Activated T-cell treated with anti-CD3 and anti-CD28 coated beads, Interleukin-2, amount 50 U/mL, for 4 hours (primary cell): ENCODE data around the gene C8A. TPM values are rescaled to one million over a fixed set of nuclear protein-coding genes. Genes with fewer than 3 reads are reported as not detected.

Experiments used
- ATAC-seq, 2 donors: fragments of 200-7000 bp; cut with Tn5 transposase; one replicate each; pipeline ENCODE4 v1.10.0; 2021
- DNase-seq: peaks from one replicate; pipeline ENCODE4 v3.0.0-alpha.2; 2020
- H3K27me3 Mint-ChIP-seq: one replicate; pipeline ENCODE4 v1.8.0; 2021; ENCODE audit warnings: low read depth, mixed read lengths
- H3K36me3 Mint-ChIP-seq: one replicate; pipeline ENCODE4 v1.8.0; 2022; ENCODE audit warnings: mixed read lengths; ENCODE audit not compliant: insufficient read depth
- H3K4me1 Mint-ChIP-seq: one replicate; pipeline ENCODE4 v1.8.0; 2021; ENCODE audit warnings: low read depth, mixed read lengths
- H3K4me3 Mint-ChIP-seq: one replicate; pipeline ENCODE4 v1.8.0; 2021; ENCODE audit warnings: mild to moderate bottlenecking, moderate library complexity, mixed read lengths
- H3K9me3 Mint-ChIP-seq: one replicate; pipeline ENCODE4 v1.8.0; 2021; ENCODE audit warnings: mixed read lengths
- total RNA-seq, 3 donors: library from RNA; stranded (reverse); gene quantifications; one replicate each; pipeline ENCODE4 v1.2.1, GENCODE V29; 2021

Gene C8A
- total RNA-seq, 3 donors from 2014 or later: not detected

DNA sequence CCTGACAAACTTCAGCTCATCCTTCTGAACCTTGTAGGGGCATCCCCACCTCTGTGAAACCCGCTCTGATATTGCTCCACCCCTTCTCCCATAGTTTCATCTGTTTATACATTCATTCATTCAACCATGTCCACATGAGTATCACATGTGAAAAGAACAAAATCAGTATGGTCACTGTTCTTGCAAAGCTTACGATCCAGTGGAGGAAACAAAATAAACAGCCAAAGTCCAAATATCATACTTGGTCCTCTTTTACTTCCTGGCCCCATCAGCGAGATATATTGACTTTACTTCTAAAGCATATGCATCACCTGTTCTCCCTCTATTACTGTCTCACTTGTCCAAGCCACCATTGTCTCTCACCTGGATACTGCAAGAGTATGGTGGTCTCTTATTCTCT lies 35.6 kb downstream of the C8A start:
- Mint-ChIP-seq H3K4me1 (no peaks in the 10 kb centered on the region), H3K27me3 (no peaks in the 10 kb centered on the region), H3K4me3 (no peak overlapping the region), H3K36me3 (no peaks in the 10 kb centered on the region), H3K9me3 (no peaks in the 10 kb centered on the region)
- DNase-seq: no peak
- ATAC-seq: no peak

- H3K4me3 Mint-ChIP-seq: no peak overlapping the region
- H3K4me1 Mint-ChIP-seq: no peaks in the 10 kb centered on the region
- no peaks in the 10 kb centered on the region for H3K36me3 Mint-ChIP-seq
- H3K27me3 Mint-ChIP-seq: peaks cover 2% of the 10 kb centered on the region
- no peak for ATAC-seq
- DNase-seq: no peak
- no peaks in the 10 kb centered on the region for H3K9me3 Mint-ChIP-seq
Measured at GRCh38 chr1:56894014-56894413, 39.4 kb downstream of the C8A start.

DNA sequence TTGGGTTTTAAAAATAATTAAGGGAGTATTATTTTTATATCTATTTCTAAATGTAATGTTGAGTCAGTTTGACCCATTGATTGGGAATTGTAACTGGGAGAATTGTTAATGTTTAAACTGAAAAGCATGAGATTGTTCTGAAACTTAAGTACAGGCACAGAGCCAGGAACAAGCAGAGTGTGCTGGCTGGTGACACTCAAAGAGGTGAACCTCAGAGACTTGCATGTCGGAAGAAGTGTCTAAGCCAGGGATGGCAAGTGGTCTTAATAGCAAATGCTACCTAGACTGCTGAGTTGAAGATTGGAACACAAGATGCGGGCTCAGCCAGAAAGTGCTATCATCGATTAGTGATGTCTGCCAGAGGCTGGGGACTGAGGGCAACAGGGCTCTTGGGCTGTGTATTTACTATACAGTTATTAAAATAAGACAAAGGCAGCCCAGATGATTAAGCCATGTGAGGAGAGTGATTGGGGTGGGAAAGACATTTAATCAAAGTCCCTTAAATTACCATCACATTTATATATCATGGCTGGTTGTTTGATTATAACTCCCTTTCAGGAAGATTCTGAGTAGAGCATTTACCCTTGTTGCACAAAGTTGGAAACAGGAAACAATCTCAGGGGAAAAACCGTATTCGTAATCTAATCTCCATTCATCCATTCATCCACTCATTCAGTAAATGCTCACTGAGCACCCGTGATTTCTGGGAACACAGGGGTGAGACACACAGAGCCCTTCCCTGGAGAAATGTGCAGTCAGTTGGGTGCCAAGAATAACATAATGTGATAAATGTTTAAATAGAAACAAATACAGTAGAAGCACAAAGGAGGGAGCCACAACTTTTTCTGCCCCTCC lies 42.8 kb downstream of the C8A start:
- H3K36me3 Mint-ChIP-seq: no peaks in the 10 kb centered on the region
- H3K27me3 Mint-ChIP-seq: peaks cover 2% of the 10 kb centered on the region
- no peak for ATAC-seq

GRCh38 chr1:56898005-56898373 lies 43.4 kb downstream of the C8A start:
- no peaks in the 10 kb centered on the region for H3K36me3 Mint-ChIP-seq
- DNase-seq (no peak), ATAC-seq (no peak)
- no peak overlapping the region for H3K4me3 Mint-ChIP-seq
- H3K27me3 Mint-ChIP-seq: peaks cover 2% of the 10 kb centered on the region
- H3K4me1 Mint-ChIP-seq: no peaks in the 10 kb centered on the region
- no peaks in the 10 kb centered on the region for H3K9me3 Mint-ChIP-seq

More for the DNA sequence above, 42.8 kb downstream of the C8A start:
- Mint-ChIP-seq H3K4me3 (no peak overlapping the region), H3K4me1 (no peaks in the 10 kb centered on the region), H3K9me3 (no peaks in the 10 kb centered on the region)
- no peak for DNase-seq

DNA sequence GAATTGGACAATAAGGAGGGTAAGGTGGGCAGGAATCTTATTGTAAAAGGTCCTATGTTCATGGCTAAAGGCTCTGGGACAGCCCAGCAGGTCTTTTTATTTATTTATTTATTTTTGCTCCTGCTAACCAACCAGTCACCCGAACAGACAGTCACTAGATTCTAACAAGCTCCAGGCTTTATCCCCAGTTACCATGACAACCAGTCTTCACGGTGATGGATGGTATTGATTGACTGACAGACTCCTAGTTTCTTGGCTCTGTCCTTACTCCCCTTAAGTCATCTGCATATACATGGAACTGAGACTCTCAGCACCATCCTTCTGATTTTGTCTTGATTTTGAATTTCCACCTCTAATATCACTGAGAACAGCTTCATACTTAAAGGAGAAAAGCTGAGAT lies 44.3 kb downstream of the C8A start:
- no peaks in the 10 kb centered on the region for H3K36me3 Mint-ChIP-seq
- H3K27me3 Mint-ChIP-seq: peaks cover 3% of the 10 kb centered on the region
- no peak for ATAC-seq
- no peak for DNase-seq
- no peak overlapping the region for H3K4me3 Mint-ChIP-seq
- no peaks in the 10 kb centered on the region for H3K4me1 Mint-ChIP-seq
- H3K9me3 Mint-ChIP-seq: no peaks in the 10 kb centered on the region

- Mint-ChIP-seq H3K4me1 (no peaks in the 10 kb centered on the region), H3K36me3 (no peaks in the 10 kb centered on the region), H3K9me3 (no peaks in the 10 kb centered on the region), H3K4me3 (no peak overlapping the region), H3K27me3 (peaks cover 6% of the 10 kb centered on the region)
- ATAC-seq (no peak), DNase-seq (no peak)
Measured at GRCh38 chr1:56901716-56902115, 47.1 kb downstream of the C8A start.

DNA sequence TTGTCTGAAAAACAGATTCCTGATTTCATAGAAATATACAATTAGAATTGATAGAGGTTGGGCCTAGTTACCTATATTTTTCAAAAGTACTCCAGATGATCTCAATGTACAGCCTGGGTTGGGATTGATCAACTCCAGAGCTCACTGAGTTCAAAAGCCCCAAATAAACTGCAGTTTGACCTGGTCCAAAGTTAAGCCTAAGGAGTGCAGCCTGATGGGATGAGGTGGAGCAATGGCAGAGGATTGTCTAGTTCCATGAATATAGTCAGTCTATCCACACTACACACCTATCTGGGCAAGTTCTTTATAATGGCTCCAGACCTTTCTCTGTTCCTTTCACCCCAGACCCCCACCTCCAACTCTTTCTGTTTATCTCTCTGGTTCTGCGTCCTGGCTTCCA lies 49.2 kb downstream of the C8A start:
- DNase-seq (no peak), ATAC-seq (no peak)
- no peaks in the 10 kb centered on the region for H3K4me1 Mint-ChIP-seq
- H3K4me3 Mint-ChIP-seq: no peak overlapping the region
- H3K36me3 Mint-ChIP-seq: no peaks in the 10 kb centered on the region
- no peaks in the 10 kb centered on the region for H3K9me3 Mint-ChIP-seq
- peaks cover 4% of the 10 kb centered on the region for H3K27me3 Mint-ChIP-seq

GRCh38 chr1:56904663-56905397 lies 50.2 kb downstream of the C8A start:
- H3K4me3 Mint-ChIP-seq: no peak overlapping the region

DNA sequence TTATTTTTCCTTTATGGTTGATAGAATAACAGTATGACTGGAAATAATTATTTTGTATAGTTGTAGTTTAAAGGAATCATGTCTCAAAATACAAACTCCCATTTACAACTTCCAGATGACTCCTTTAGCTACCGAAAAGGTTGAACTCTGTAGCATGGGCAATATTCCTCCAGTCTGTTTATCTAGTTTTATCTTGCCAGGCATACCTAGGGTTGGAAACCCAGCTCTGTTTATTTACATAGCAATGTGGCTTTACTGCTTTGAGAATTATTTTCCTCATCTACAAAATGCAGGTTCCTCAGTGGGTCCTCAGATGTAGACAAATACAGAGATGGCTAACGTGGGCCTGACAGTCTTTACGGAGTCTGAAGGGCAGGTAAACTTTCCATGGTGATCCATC lies 51.1 kb downstream of the C8A start:
- ATAC-seq (no peak), DNase-seq (no peak)
- peaks cover 4% of the 10 kb centered on the region for H3K27me3 Mint-ChIP-seq
- no peak overlapping the region for H3K4me3 Mint-ChIP-seq
- H3K4me1 Mint-ChIP-seq: no peaks in the 10 kb centered on the region
- H3K36me3 Mint-ChIP-seq: no peaks in the 10 kb centered on the region
- no peaks in the 10 kb centered on the region for H3K9me3 Mint-ChIP-seq

More at GRCh38 chr1:56904663-56905397, 50.2 kb downstream of the C8A start:
- Mint-ChIP-seq H3K36me3 (no peaks in the 10 kb centered on the region), H3K27me3 (peaks cover 4% of the 10 kb centered on the region), H3K9me3 (no peaks in the 10 kb centered on the region), H3K4me1 (no peaks in the 10 kb centered on the region)
- DNase-seq: no peak
- no peak for ATAC-seq

GRCh38 chr1:56908619-56909221 lies 54.1 kb downstream of the C8A start:
- no peak overlapping the region for H3K4me3 Mint-ChIP-seq

DNA sequence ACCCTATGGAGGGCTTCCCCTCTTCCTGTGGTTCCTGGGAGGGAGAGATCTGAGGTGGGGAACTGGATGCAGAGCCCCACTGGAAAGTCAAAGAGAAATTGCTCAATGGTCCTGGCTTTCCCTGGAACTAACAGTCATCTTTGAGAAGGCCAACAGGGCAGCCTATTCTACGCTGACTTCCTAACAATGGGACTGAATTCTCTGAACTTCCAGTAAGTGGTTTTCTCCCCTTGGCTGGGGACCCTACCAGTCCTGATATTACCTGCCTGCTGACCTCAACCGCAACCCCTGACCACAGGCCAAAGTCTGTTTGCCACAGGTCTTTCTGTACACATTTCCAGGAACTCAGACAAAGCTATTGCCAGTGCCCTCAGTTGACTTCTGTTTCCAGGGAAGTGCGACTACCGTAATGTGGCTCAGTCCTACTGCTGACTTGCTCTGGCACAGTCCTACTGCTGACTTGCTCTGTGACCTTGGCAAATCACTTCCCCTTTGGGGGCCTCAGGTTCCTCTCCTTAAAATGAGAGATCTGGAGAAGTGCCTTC lies 55.9 kb downstream of the C8A start:
- Mint-ChIP-seq H3K27me3 (peaks cover 2% of the 10 kb centered on the region), H3K4me3 (no peak overlapping the region), H3K4me1 (no peaks in the 10 kb centered on the region), H3K36me3 (no peaks in the 10 kb centered on the region), H3K9me3 (no peaks in the 10 kb centered on the region)
- DNase-seq (no peak), ATAC-seq (no peak)

More at GRCh38 chr1:56908619-56909221, 54.1 kb downstream of the C8A start:
- Mint-ChIP-seq H3K9me3 (no peaks in the 10 kb centered on the region), H3K4me1 (no peaks in the 10 kb centered on the region), H3K27me3 (peaks cover 6% of the 10 kb centered on the region), H3K36me3 (no peaks in the 10 kb centered on the region)
- DNase-seq (no peak), ATAC-seq (no peak)

- DNase-seq (no peak), ATAC-seq (no peak)
- Mint-ChIP-seq H3K36me3 (no peaks in the 10 kb centered on the region), H3K9me3 (no peaks in the 10 kb centered on the region), H3K4me3 (no peak overlapping the region), H3K27me3 (peaks cover 2% of the 10 kb centered on the region), H3K4me1 (no peaks in the 10 kb centered on the region)
Measured at GRCh38 chr1:56911098-56911938, 56.7 kb downstream of the C8A start.

DNA sequence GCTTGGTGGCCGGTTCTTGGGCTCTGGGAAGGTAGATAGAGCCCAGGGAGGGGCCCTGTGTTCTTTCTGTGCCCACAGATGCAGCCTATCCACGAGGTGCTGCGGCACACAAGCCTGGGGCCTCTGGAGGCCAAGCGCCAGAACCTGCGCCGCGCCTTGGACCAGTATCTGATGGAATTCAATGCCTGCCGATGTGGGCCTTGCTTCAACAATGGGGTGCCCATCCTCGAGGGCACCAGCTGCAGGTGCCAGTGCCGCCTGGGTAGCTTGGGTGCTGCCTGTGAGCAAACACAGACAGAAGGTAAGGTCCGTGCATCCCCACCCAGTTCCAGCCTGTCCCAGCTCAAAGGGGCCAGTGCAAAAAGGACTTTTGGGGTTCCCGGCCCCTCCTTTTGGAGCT lies 57.7 kb downstream of the C8A start:
- Mint-ChIP-seq H3K27me3 (peaks cover 2% of the 10 kb centered on the region), H3K4me1 (no peaks in the 10 kb centered on the region), H3K4me3 (no peak overlapping the region), H3K9me3 (no peaks in the 10 kb centered on the region), H3K36me3 (no peaks in the 10 kb centered on the region)
- DNase-seq: no peak
- no peak for ATAC-seq

DNA sequence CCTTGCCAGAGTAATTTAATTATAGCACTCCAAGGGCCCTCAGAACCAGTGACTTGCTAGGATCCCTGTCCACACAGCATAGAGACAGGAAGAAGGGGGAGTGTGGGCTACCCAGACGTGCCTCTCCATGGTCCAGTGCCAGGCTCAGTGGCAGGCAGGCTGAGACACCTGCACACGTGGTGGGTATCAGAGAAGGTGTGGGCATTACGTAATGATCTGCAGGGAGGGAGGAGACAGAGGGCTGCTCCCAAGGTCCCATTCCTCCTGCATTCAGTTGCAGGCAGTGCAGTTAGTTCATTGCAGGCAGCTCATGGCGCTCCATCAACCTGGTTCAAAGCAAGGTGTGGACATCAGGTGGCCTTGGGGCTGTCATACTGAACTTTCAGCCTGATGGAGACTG lies 61.4 kb downstream of the C8A start:
- ATAC-seq (no peak), DNase-seq (no peak)
- H3K27me3 Mint-ChIP-seq: peaks cover 2% of the 10 kb centered on the region
- H3K4me1 Mint-ChIP-seq: no peaks in the 10 kb centered on the region
- H3K36me3 Mint-ChIP-seq: no peaks in the 10 kb centered on the region
- H3K9me3 Mint-ChIP-seq: no peaks in the 10 kb centered on the region
- no peak overlapping the region for H3K4me3 Mint-ChIP-seq
